Glutamatergic neuron (in vitro differentiated cells): ENCODE data around the gene CSRNP3. TPM values are rescaled to one million over a fixed set of nuclear protein-coding genes. Genes with fewer than 3 reads are reported as not detected.

Experiments used
- DNase-seq: peaks from one replicate; pipeline ENCODE4 v3.0.0; 2022
- H3K27ac Mint-ChIP-seq: one replicate; pipeline ENCODE4 v1.8.0; 2020; ENCODE audit warnings: mild to moderate bottlenecking, mixed read lengths, inconsistent platforms; ENCODE audit not compliant: unreplicated experiment
- H3K27me3 Mint-ChIP-seq: one replicate; pipeline ENCODE4 v1.8.0; 2020; ENCODE audit warnings: mild to moderate bottlenecking, moderate library complexity, mixed read lengths, inconsistent platforms; ENCODE audit not compliant: unreplicated experiment
- H3K36me3 Mint-ChIP-seq: one replicate; pipeline ENCODE4 v1.8.0; 2020; ENCODE audit warnings: mild to moderate bottlenecking, mixed read lengths, inconsistent platforms; ENCODE audit not compliant: unreplicated experiment
- H3K4me1 Mint-ChIP-seq: one replicate; pipeline ENCODE4 v1.8.0; 2020; ENCODE audit warnings: mild to moderate bottlenecking, low read depth, mixed read lengths, inconsistent platforms; ENCODE audit not compliant: unreplicated experiment
- H3K4me3 Mint-ChIP-seq: one replicate; pipeline ENCODE4 v1.8.0; 2020; ENCODE audit warnings: mild to moderate bottlenecking, mixed read lengths, inconsistent platforms; ENCODE audit not compliant: unreplicated experiment
- H3K9me3 Mint-ChIP-seq: one replicate; pipeline ENCODE4 v1.8.0; 2020; ENCODE audit warnings: mild to moderate bottlenecking, moderate library complexity, mixed read lengths, inconsistent platforms; ENCODE audit not compliant: unreplicated experiment
- CTCF ChIP-seq: fragments of 200-600 bp; sonication (generic); IDR thresholded peaks from one replicate; pipeline ENCODE4 v1.5.0; 2021; ENCODE audit not compliant: partially characterized antibody, unreplicated experiment
- total RNA-seq: library from RNA; stranded (reverse); fragmentation: NEBNext Ultra II Directional; extraction: Animal tissue kit (Norgen Biotek cat#: 25700); gene quantifications from one replicate; pipeline ENCODE4 v1.2.1, GENCODE V29; 2021; ENCODE audit not compliant: unreplicated experiment

The CSRNP3 gene
- total RNA-seq, 1 donor from 2014 or later = 23.0 TPM

GRCh38 chr2:165528691-165529090, 59.2 kb downstream of the CSRNP3 start:
- Mint-ChIP-seq H3K36me3 (peaks cover 4% of the 10 kb centered on the region), H3K27me3 (no peaks in the 10 kb centered on the region), H3K9me3 (peaks cover 3% of the 10 kb centered on the region), H3K4me1 (peaks cover 2% of the 10 kb centered on the region), H3K27ac (no peak overlapping the region), H3K4me3 (no peak overlapping the region)
- DNase-seq = no peak
- no peak for TF ChIP-seq CTCF

GRCh38 chr2:165529130-165529529, 59.6 kb downstream of the CSRNP3 start:
- Mint-ChIP-seq H3K27me3 (no peaks in the 10 kb centered on the region), H3K4me3 (no peak overlapping the region), H3K27ac (no peak overlapping the region), H3K4me1 (peaks cover 2% of the 10 kb centered on the region), H3K36me3 (peaks cover 4% of the 10 kb centered on the region), H3K9me3 (peaks cover 3% of the 10 kb centered on the region)
- DNase-seq = no peak
- TF ChIP-seq CTCF = no peak

- no peak overlapping the region for H3K4me3 Mint-ChIP-seq
- H3K27ac Mint-ChIP-seq = no peak overlapping the region
- no peak for DNase-seq
- TF ChIP-seq CTCF = no peak
- peaks cover 1% of the 10 kb centered on the region for H3K9me3 Mint-ChIP-seq
- peaks cover 2% of the 10 kb centered on the region for H3K4me1 Mint-ChIP-seq
- H3K36me3 Mint-ChIP-seq = peaks cover 4% of the 10 kb centered on the region
- no peaks in the 10 kb centered on the region for H3K27me3 Mint-ChIP-seq
Measured at GRCh38 chr2:165533331-165533730, 63.8 kb downstream of the CSRNP3 start.

GRCh38 chr2:165535471-165535870, 66.0 kb downstream of the CSRNP3 start:
- Mint-ChIP-seq H3K9me3 (peaks cover 1% of the 10 kb centered on the region), H3K27ac (no peak overlapping the region), H3K27me3 (no peaks in the 10 kb centered on the region), H3K4me1 (peaks cover 1% of the 10 kb centered on the region), H3K36me3 (no peaks in the 10 kb centered on the region), H3K4me3 (no peak overlapping the region)
- DNase-seq = no peak
- TF ChIP-seq CTCF = no peak

- H3K9me3 Mint-ChIP-seq = no peaks in the 10 kb centered on the region
- H3K36me3 Mint-ChIP-seq = no peaks in the 10 kb centered on the region
- H3K4me1 Mint-ChIP-seq = peaks cover 2% of the 10 kb centered on the region
- H3K27me3 Mint-ChIP-seq = no peaks in the 10 kb centered on the region
- no peak for TF ChIP-seq CTCF
- no peak overlapping the region for H3K4me3 Mint-ChIP-seq
- DNase-seq = no peak
- H3K27ac Mint-ChIP-seq = no peak overlapping the region
Measured at GRCh38 chr2:165536851-165537499, 67.5 kb downstream of the CSRNP3 start.
